Smooth muscle cell of the pulmonary artery (primary cell): ENCODE results near the gene UBE2G1. TPM values are rescaled to one million over a fixed set of nuclear protein-coding genes. Genes with fewer than 3 reads are reported as not detected.

Source experiments
- total RNA-seq: library from RNA; depleted of rRNA; stranded (reverse); fragments of >200 nt; gene quantifications from 2 replicates; pipeline ENCODE4 v1.2.3, GENCODE V29; 2014

Gene UBE2G1
- total RNA-seq = 35.9 and 38.8 TPM in 2 replicates

GRCh38 chr17:4366327-4367063 is at the start of gene UBE2G1:
TSS of gene UBE2G1 (minus strand) at chr17:4366675. CDS start at chr17:4366316, 359 bp downstream.

GRCh38 chr17:4263282-4264215 is 102.9 kb downstream of the UBE2G1 start, which contains the start of gene ANKFY1:
TSS of gene ANKFY1 (minus strand) at chr17:4263979. CDS start at chr17:4263941, 38 bp downstream.

Other genes with a start within 250 kb of the UBE2G1 start
- 37.9 and 40.7 TPM in 2 replicates for gene ZZEF1, start 223.6 kb downstream of the UBE2G1 start, total RNA-seq
- gene CYB5D2, start 223.5 kb downstream of the UBE2G1 start, total RNA-seq = 34.9 and 45.1 TPM in 2 replicates
- gene ANKFY1, start 102.7 kb downstream of the UBE2G1 start, total RNA-seq = 58.6 and 66.1 TPM in 2 replicates
- gene SPNS3, start 67.3 kb upstream of the UBE2G1 start, total RNA-seq = not detected in 2 replicates
- 0.13 and 0.40 TPM in 2 replicates for gene SPNS2, start 132.2 kb upstream of the UBE2G1 start, total RNA-seq
- 46.6 and 87.2 TPM in 2 replicates for gene MYBBP1A, start 188.7 kb upstream of the UBE2G1 start, total RNA-seq
- gene GGT6, start 193.9 kb upstream of the UBE2G1 start, total RNA-seq = not detected in 2 replicates
- 0.72 TPM in 1 of 2 replicates, not detected in the other for gene SMTNL2, start 217.9 kb upstream of the UBE2G1 start, total RNA-seq